GM12878 (cell line): Measurements from ENCODE around the gene CEACAM4.

Source experiments
- CHD4 ChIP-seq: fragments of 200-600 bp; sonication (generic); IDR thresholded peaks from 2 replicates; pipeline ENCODE4 v1.6.1; 2016; ENCODE audit warnings: mild to moderate bottlenecking
- TARDBP ChIP-seq: IDR thresholded peaks from 2 replicates; pipeline ENCODE4 v1.6.1; 2016; ENCODE audit warnings: borderline replicate concordance
- TF ChIP-seq, protein P1 (sequence below), 3 experiments: IDR thresholded peaks in 2 of 3; conservative IDR thresholded peaks in 1 of 3; 2 replicates each; pipeline ENCODE4 v1.5.1; 2011; ENCODE audit warnings: low read depth in 3 of 3, low read length in 3 of 3, mild to moderate bottlenecking in 3 of 3, control low read depth in 2 of 3, moderate library complexity in 2 of 3, inconsistent platforms in 1 of 3, mixed read lengths in 1 of 3; ENCODE audit not compliant: control insufficient read depth in 2 of 3, insufficient read depth in 1 of 3; ENCODE audit errors: extremely low read depth in 1 of 3

DNA sequence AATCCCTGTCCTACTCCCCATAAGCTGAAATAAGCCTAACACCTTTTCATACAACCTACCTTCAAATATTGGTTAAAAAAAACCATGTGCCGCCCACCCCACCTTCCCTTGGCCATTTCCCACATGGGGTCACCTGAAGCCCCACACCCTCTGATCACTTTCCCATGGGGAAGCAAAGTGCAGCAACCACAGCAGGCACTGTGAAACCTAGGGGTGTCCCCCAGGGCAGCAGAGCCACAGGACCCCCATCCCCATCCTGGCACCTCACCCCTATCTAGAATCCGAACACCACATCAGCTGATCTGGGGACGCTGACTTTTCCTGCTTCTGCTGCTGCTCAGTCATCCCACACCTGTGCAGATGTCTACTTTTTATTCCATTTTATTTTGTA lies 31.0 kb downstream of the CEACAM4 start:
- TF ChIP-seq, protein P1, sequence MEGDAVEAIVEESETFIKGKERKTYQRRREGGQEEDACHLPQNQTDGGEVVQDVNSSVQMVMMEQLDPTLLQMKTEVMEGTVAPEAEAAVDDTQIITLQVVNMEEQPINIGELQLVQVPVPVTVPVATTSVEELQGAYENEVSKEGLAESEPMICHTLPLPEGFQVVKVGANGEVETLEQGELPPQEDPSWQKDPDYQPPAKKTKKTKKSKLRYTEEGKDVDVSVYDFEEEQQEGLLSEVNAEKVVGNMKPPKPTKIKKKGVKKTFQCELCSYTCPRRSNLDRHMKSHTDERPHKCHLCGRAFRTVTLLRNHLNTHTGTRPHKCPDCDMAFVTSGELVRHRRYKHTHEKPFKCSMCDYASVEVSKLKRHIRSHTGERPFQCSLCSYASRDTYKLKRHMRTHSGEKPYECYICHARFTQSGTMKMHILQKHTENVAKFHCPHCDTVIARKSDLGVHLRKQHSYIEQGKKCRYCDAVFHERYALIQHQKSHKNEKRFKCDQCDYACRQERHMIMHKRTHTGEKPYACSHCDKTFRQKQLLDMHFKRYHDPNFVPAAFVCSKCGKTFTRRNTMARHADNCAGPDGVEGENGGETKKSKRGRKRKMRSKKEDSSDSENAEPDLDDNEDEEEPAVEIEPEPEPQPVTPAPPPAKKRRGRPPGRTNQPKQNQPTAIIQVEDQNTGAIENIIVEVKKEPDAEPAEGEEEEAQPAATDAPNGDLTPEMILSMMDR (IDR thresholded peaks at IDR 0.05 in 2 of 3, conservative IDR thresholded peaks at IDR 0.05 in 1 of 3; ENCODE audit: control insufficient read depth in 2 of 3, extremely low read depth in 1 of 3, insufficient read depth in 1 of 3, low read depth in 3 of 3, low read length in 3 of 3): no peak
- TF ChIP-seq TARDBP: no peak
- no peak for TF ChIP-seq CHD4
